Lower leg skin (tissue), 4 donors: ENCODE results near the gene CCPG1. TPM values are rescaled to one million over a fixed set of nuclear protein-coding genes. Genes with fewer than 3 reads are reported as not detected.

Experiments
- DNase-seq, 2 donors: peaks; one replicate each; pipeline ENCODE4 v3.0.0-alpha.2; 2019; ENCODE audit warnings: low spot score in 2 of 2
- H3K4me3 ChIP-seq: fragments of 200-600 bp; sonication (generic); 2 replicates; pipeline ENCODE4 v1.5.1; 2017; ENCODE audit warnings: mild to moderate bottlenecking, low read depth; ENCODE audit not compliant: poor library complexity, severe bottlenecking
- CTCF ChIP-seq, 3 donors: fragments of 450-650 bp; IDR thresholded peaks; one replicate each; pipeline ENCODE4 v1.5.1; 2016; ENCODE audit warnings: antibody characterized with exemption in 3 of 3, mild to moderate bottlenecking in 3 of 3, moderate library complexity in 2 of 3
- POLR2A ChIP-seq, 2 donors: fragments of 450-650 bp; IDR thresholded peaks; one replicate each; pipeline ENCODE4 v1.6.1; 2016 to 2017; ENCODE audit warnings: antibody characterized with exemption in 2 of 2, mild to moderate bottlenecking in 1 of 2, moderate library complexity in 1 of 2
- WGBS, 2 donors: methylation state at CpG; one replicate each; pipeline ENCODE4 v1.1.5; 2018; 5-methylcytosine and 5-hydroxymethylcytosine counted together
- intact Hi-C: fragments of 100-400 bp; cut with DNase I; formaldehyde crosslinking; loops from one replicate; pipeline ENCODE4 v1.15.0; 2023; ENCODE audit warnings: low total_unique reads
- total RNA-seq, 4 donors: library from RNA; depleted of rRNA; stranded (reverse); fragments of >200 nt; gene quantifications; one replicate each; pipeline ENCODE4 v1.1.0, GENCODE V29; 2016

Gene CCPG1
- total RNA-seq, 4 donors from 2014 or later, result 20.1 to 36.1 (median 25.4) TPM

DNA sequence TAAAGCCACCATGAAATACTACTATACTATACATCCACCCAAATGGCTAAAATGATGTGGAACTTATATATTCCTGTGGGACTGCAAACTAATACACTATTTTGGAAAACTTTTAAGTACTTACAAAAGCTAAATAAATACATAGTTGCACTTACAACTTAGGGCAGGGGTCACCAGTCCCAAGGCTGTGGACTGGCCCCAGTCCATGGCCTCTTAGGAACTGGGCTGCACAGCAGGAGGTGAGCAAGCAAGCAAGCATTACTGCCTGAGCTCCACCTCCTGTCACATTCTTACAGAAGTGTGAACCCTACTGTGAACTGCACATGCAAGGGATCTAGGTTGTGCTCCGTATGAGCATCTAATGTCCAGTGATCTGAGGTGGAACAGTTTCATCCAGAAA lies 71.0 kb downstream of the CCPG1 start:
- no peak for DNase-seq
- no peak for TF ChIP-seq CTCF (IDR thresholded peaks at IDR 0.05)
- no peak for TF ChIP-seq POLR2A (IDR thresholded peaks at IDR 0.05)
- no peak overlapping the region for H3K4me3 ChIP-seq
- WGBS, 2 donors, result 93 to 100% methylated on average over 1 of the region's 1 CpG
- intact Hi-C loops, result no loop called here

GRCh38 chr15:55334997-55335396 lies 73.2 kb downstream of the CCPG1 start:
- no peak for DNase-seq
- H3K4me3 ChIP-seq, result no peak overlapping the region
- TF ChIP-seq POLR2A (IDR thresholded peaks at IDR 0.05) (no peak), CTCF (IDR thresholded peaks at IDR 0.05) (no peak)
- WGBS, 2 donors, result 94 to 100% methylated on average over 1 of the region's 1 CpG
- intact Hi-C loops, result no loop called here

DNA sequence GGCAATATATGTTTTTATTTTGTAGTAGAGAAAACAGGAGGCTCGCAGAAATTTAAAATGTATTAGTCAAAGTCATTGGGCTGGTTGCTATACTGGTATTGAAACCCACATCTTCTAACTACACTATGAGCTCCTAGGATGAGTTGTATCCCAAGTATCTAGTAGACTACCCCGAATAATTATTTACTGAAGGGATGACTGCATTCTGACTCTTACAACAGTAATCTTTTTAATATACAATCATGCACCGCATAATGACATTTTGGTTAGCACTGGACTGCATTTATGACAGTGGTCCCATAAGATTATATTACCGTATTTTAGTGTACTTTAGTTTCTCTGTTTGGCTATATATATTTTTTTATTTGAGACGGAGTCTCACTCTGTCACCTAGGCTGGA lies 73.8 kb downstream of the CCPG1 start:
- 97 to 99% methylated on average over 5 of the region's 5 CpGs for WGBS, 2 donors
- intact Hi-C loops, result no loop called here
- no peak for DNase-seq
- TF ChIP-seq CTCF (IDR thresholded peaks at IDR 0.05) (no peak), POLR2A (IDR thresholded peaks at IDR 0.05) (no peak)
- H3K4me3 ChIP-seq, result no peak overlapping the region

DNA sequence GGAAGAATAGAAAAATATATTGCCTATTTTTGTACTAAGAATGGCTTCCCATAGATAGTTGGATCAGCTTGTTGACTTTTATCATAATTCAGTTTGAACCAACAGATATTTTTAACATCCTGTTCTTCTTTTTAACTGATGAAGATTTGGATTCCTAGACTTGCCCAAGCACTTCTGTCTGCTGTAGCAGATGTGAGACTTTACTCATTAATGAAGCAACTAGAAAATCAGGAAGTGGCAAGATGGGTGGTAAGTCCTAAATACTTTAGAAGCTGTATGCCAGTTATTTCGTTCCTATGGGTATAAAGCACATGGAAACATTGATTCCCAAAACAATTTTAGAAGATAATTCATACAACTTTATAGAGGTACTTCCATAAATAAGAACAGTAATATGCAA lies 80.8 kb downstream of the CCPG1 start:
- intact Hi-C loops, result no loop called here
- TF ChIP-seq CTCF (IDR thresholded peaks at IDR 0.05) (no peak), POLR2A (IDR thresholded peaks at IDR 0.05) (no peak)
- WGBS, 2 donors, result 78 to 81% methylated on average over 1 of the region's 1 CpG
- DNase-seq, result no peak
- no peak overlapping the region for H3K4me3 ChIP-seq

DNA sequence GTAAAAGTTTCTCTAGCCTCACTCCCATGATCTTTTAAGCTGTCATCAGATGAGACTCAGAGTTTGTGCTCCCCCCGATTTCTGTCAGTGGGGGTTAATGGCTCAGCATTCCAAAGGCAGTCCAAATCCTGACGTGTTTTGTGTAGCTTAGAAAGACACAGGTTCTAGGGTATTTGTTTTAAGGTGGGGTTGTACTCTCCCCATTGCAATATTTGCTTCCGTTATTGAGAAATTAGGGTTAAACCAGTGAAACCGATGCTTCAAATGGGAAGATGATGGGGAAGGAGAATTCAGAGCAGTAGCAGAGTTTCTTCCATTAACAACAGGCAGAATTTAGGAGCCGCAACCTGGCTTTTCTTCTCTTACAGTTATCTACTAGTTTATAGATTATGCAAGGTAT lies 85.7 kb downstream of the CCPG1 start:
- DNase-seq, result no peak
- no peak overlapping the region for H3K4me3 ChIP-seq
- TF ChIP-seq POLR2A (IDR thresholded peaks at IDR 0.05), result no peak
- no peak for TF ChIP-seq CTCF (IDR thresholded peaks at IDR 0.05)
- WGBS, 2 donors, result 83 to 92% methylated on average over 5 of the region's 5 CpGs
- intact Hi-C loops, result no loop called here

DNA sequence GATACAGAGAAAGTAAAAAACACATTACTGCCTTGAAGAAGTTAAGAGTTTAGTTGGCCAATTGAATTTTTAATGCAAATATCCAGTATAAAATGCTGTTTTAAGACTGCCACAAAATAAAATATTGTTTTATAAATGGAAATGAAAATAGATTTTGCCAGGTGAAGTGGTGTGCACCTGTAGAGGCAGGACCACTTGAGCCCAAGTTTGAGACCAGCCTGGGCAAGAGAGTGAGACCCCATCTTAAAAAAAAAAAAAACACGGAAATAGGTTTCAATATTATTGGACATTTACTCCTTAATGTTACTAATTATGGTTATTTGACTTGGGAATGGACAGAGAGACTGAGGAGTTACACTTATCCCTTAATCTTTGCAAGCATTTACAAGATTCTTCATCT lies 87.2 kb downstream of the CCPG1 start:
- intact Hi-C loops, result no loop called here
- TF ChIP-seq CTCF (IDR thresholded peaks at IDR 0.05), result no peak
- TF ChIP-seq POLR2A (IDR thresholded peaks at IDR 0.05), result no peak
- no peak overlapping the region for H3K4me3 ChIP-seq
- 92 to 95% methylated on average over 1 of the region's 1 CpG for WGBS, 2 donors
- DNase-seq, result no peak
